Activated CD8-positive, alpha-beta memory T cell treated with anti-CD3 and anti-CD28 coated beads for 1 hour (primary cell): ENCODE measurements around the gene IL31.
A peak's percentile ranks its signal among the peaks of the same experiment; 100 is the strongest.

Experiments used
- DNase-seq, 2 donors: peaks; one replicate each; pipeline ENCODE4 v3.0.0-alpha.2; 2020; ENCODE audit warnings: low read depth in 1 of 2; ENCODE audit errors: extremely low read depth in 1 of 2

Gene IL31

GRCh38 chr12:122133192-122133950 lies 40.6 kb downstream of the IL31 start:
- DNase-seq = no peak

DNA sequence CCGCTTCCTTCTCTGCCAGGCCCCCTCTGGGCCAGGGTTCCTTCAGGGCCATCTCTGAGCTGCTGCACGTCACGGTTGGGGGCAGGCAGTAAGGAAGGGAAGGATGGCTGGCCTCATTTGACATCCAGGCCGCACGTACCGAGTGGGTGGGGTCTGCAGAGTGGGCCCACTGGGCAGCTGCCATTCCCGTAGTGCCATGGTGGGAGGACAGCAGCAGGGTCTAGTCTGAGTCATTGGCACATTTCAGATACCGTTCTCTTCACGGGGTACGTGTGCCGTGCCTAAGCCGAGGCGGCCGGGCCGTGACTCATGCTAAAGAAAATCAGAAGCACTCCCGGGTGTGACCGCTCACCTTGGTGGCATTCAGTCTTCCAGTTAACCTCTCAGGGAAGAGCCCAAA lies 43.9 kb downstream of the IL31 start:
- DNase-seq = no peak

- DNase-seq = no peak
These were observed 44.9 kb downstream of the IL31 start for GRCh38 chr12:122129131-122129530.

DNA sequence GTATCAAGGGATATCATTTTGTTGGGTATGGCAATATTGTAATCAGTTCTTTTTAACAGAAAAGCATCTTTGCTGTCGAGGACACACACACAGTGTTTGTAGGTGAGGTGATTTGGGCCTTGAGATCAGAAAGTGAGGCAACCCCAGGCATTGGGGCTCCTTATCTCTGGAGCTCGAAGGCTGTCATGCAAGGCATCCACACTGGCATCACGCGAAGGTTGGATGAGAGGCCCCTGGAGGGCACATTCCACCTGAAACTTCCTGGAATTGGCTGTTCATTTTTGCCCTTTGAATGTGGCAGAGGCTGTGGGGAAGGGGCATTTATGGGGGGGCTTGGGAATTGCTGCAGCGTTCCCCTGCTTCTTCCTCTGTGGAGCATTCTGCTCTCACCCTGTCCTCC lies 45.5 kb downstream of the IL31 start:
- DNase-seq = no peak

GRCh38 chr12:122127839-122128238 lies 46.2 kb downstream of the IL31 start:
- DNase-seq = no peak

- DNase-seq = no peak
These were observed 47.1 kb downstream of the IL31 start for GRCh38 chr12:122126713-122127597.

- DNase-seq = no peak
These were observed 47.7 kb downstream of the IL31 start for GRCh38 chr12:122126342-122126635.

GRCh38 chr12:122125452-122126341 lies 48.3 kb downstream of the IL31 start:
- no peak for DNase-seq

DNA sequence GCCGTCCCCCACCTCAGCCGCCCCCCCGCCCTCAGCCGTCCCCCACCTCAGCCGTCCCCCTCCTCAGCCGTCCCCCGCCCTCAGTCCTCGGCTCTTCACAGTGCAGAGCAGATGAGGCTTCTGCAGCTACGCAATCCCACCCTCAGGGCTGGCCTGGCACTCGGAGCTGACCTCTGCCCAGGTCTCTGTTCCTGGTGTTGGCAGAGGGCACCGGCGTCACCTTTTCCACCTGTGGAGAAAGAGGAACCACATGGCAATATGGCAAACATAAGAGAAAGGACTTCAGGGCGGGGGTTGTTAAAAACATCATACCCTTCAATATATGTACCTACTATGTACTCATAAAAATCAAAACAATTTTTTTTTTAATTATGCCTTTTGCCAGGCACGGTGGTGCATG lies 49.7 kb downstream of the IL31 start:
- DNase-seq = no peak

- no peak for DNase-seq
These were observed 50.3 kb downstream of the IL31 start for GRCh38 chr12:122123761-122124145.

- peak; percentile 32 to 45 for DNase-seq
These were observed 50.8 kb downstream of the IL31 start for GRCh38 chr12:122123051-122123760.
